IPS-18c (cell line): ENCODE data around the gene BICDL1.
"Not testable (repeated sequence)": the region's sequence is repeated elsewhere in the genome, so short reads cannot be mapped to it uniquely, and the experiment has no call there.

ENCODE experiments used
- H3K4me3 ChIP-seq: 2 replicates; pipeline ENCODE4 v1.7.0; 2013; ENCODE audit warnings: low read depth, mild to moderate bottlenecking, low read length, moderate library complexity; ENCODE audit not compliant: insufficient read depth
- H3K9me3 ChIP-seq: one replicate; pipeline ENCODE4 v1.6.1; 2013; ENCODE audit warnings: mild to moderate bottlenecking, low read length, moderate library complexity; ENCODE audit not compliant: control insufficient read depth, insufficient read depth

The BICDL1 gene

DNA sequence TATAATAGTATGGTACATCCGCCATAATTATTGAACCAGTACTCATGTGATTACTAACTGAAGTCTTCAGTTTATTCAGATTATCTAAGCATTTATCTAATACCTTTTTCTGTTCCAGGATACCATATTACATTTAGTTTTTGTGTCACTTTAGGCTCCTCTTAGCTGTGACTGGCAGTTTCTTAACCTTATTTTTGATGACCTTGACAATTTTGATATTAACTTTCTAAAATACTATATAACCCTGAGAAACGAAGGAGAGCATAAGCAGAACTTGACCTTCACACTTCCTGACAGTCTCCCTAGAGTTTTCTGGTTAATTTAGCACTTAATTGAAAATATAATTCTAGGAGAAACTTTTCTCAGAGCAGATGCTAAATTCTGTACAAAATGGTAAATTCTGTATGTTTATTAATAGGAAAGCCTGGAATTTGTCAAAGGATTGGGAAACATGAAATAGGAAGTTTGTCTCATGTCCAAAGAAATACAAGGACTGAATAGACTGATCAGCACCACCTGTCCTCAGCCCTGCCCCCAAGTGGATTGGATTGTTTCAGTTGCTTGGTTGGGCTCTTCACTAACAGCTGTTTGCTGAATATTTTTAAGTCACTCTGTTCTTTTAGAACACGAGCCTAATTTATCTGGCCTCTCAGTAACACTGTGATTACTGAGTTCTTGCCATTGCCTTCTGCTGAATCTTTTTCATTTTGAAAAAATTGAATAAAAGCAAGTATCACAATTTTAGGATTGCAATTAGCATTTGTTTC, 6.0 kb downstream of the BICDL1 start:
- H3K4me3 ChIP-seq: no peak overlapping the region
- no peaks in the 10 kb centered on the region for H3K9me3 ChIP-seq

DNA sequence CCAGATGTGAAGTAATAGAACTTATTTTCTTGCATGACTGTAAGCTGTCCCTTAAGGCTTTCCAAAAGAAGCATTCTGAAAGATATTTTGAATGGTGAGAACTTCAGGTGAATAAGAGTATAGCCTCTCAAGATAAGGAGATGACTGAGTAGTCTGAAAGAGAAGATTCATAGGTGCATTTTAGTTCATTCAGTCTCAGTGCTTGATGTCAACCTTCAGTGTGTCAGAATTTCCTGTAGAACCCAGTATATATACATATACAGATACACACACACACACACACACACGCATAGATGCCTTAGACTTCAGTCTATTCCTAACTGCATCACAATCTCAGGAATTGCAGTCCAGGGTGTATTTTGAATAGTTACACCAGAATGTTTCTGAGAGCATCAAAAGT, 7.4 kb downstream of the BICDL1 start:
- H3K4me3 ChIP-seq: no peak overlapping the region

DNA sequence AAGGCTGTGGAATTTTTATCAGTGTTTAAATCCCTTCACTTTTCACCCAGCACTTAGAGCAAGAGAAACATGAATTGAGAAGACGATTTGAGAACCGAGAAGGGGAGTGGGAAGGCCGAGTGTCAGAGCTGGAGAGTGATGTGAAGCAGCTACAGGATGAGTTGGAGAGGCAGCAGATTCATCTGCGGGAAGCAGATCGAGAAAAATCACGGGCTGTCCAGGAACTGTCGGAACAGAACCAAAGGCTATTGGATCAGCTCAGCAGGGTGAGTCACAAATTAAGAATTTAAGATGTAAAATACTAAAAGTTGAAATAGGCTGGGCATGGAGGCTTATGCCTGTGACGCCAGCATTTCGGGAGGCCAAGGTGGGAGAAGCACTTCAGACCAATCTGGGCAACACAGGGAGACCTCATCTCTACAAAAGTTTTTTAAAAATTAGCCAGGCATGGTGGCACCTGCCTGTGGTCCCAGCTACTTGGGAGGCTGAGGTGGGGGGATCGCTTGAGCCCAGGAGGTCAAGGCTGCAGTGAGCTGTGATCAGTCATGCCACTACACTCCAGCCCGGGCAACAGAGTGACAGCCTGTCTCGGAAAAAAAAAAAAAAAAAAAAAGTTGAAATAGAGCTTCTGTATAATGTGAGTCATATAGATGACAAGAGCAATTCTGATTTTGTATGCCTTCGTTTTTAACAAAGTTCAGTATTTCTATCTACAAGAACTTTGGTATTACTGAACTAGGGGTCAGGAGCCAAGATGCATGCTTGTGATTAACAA, 9.6 kb downstream of the BICDL1 start:
- no peak overlapping the region for H3K4me3 ChIP-seq
- no peaks in the 10 kb centered on the region for H3K9me3 ChIP-seq

More for the DNA sequence above, 7.4 kb downstream of the BICDL1 start:
- H3K9me3 ChIP-seq: no peaks in the 10 kb centered on the region

DNA sequence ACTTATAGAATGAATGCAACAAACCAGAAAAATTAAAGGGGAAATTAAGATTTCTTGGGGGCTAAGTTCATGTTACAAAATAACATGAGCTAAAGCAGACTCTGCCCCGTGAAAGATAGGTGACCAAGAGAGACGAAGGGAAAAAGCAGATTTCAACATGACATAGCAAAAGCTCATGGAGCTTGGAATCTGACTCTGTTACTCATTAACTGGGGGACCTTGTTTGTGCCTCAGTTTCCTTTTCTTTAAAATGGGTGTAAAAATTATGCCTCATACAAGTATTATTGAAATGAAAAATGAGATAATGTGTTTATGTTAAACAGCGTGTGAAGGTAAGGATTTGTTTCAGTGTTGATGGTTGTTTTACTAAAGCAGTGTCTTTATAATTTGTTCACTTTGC, 11.5 kb downstream of the BICDL1 start:
- H3K9me3 ChIP-seq: no peaks in the 10 kb centered on the region
- H3K4me3 ChIP-seq: no peak overlapping the region

DNA sequence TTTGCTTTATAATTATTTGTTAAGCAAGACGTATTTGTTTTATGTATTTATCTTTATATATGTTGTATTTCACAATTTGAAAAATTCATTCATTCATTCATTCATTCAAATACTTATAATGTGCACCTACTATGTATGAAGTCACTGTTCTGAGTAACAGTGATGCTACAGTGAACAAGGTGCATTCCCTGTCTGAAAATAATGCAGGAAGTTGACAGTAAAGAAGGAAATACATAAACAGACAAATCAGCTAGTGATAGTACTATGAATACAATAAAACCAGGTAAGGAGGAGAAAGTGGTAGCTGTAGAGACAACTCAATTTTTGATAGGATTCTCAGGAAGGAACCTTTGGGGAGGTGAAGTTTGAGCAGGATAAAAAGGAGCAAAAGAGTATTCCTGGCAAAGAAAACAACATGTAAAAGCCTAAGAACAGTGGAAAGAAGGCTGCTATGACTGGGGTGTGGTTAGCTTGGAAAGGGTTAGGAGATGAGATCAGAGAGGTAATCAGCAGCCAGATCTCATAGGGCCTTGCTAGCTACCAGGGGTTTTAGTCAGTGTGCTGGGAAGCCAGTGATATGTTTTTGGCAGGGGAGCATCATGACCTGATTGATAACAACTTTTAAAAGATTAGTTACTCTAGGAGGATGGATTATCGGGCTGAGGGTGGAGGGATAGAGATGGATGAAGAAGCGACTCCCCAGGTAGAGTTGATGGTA, 17.4 kb downstream of the BICDL1 start:
- no peak overlapping the region for H3K4me3 ChIP-seq
- no peaks in the 10 kb centered on the region for H3K9me3 ChIP-seq

DNA sequence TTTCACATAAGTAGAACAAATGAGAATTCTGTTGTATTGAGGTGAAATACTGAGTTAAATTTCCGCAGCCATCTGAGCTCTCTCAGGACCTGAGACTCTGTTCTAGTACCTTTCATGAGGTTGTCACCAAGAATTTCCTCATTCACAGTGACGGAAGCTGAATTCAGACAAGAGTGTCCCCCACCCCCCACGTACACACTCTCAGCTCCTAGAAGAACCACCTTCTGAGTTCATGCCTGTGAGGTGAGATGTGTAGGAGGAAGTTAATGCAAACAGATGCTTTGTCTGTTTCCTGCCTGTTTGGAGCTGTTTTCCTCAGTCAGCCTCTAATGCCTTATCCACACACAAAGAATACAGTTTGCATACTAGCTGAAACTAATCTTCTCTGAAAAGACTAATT, 18.2 kb downstream of the BICDL1 start:
- Histone ChIP-seq H3K9me3 (no peaks in the 10 kb centered on the region), H3K4me3 (no peak overlapping the region)

DNA sequence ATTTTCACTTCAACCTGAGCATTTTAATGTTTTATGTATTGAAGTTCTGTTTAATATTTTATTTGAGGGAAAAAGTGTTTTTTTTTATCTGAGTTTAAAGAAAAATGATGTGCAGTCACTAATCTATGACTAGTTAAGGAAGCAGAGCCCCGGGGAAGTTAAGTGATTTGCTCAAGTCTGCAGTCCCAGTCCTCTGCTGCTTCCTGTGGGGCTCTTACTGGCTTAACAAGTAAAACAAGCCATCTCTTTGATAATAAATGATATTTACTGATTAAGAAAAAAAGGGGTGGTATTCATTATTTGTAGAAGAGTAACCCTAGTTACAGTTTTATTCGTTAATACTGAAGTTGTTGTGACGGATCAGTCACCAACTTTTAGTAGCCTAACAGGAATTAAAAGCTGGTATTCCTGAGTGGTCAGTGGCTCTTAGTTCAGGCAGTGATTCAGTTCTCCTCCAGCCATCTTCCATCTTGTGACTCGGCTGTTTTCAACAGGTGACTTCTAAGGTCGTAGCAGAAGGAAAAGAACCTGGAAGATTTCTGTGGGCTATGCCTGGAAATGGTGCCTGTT, 21.7 kb downstream of the BICDL1 start:
- Histone ChIP-seq H3K9me3 (no peaks in the 10 kb centered on the region), H3K4me3 (no peak overlapping the region)

DNA sequence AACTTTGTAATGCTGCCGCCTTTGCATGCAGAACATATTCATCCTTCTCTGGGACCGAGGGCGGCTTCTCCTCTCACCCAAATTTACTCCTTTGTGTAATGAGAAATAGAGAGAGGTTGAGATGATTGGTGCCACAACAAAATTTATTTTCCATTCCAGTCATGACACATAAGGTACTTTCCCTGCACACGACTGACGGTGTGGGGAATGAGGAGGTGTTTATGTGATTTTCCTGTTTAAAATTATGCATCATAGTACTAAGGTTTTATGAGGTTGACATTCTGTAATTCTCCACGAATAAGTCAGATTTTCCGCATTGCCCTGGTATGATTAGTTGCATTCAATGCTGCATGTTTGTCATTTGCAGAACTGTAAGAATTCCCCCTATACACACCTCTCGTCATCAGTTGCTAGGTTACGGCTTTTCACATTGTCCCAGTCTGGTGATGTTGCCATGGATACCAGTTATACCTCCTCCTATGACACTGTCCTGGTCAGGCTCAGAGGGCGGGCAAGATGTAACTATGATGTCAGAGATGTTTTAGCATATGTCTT, 23.1 kb downstream of the BICDL1 start:
- Histone ChIP-seq H3K9me3 (no peaks in the 10 kb centered on the region), H3K4me3 (no peak overlapping the region)

DNA sequence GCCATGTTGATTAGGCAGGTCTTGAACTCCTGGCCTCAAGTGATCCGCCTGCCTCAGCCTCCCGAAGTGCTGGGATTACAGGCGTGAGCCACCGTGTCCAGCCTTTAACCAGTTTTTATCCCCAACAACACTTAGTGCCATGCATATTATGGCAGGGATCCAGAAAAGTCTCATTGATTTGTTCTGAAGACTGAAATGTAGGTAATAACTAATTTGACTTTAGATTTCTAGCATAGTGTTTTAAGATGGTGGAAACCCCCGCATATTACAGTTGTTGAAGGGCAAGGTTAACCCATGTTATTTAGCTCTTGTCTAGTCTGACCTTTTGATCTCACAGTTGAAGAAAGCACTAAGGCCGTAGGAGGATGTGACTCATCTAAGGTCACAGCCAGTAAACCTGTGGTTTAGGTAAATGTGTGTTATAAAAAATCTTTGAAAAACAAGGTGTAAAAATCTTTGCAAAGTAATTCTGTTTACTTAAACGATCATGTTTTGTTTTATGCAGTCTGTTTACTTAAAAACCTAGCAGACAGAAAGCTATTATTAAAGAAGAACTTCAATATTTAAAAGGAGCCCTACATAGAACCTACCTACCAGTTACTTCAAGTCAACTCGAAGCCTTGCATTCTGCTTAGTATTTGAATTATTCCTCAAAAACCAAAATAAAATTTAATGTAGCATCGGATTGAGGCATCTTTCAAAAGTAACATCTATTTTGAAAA, 24.8 kb downstream of the BICDL1 start:
- H3K4me3 ChIP-seq: no peak overlapping the region
- H3K9me3 ChIP-seq: no peaks in the 10 kb centered on the region

DNA sequence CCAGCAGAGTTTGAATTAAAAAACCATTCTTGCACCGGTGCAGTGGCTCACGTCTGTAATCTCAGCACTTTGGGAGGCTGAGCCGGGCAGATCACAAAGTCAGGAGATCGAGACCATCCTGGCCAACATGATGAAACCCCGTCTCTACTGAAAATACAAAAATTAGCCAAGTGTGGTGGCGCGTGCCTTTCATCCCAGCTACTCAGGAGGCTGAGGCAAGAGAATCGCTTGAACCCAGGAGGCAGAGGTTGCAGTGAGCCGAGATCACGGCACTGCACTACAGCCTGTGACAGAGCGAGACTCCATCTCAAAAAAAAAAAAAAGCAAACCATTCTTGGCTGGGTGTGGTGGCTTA, 25.3 kb downstream of the BICDL1 start:
- not testable (repeated sequence) for H3K4me3 ChIP-seq, H3K9me3 ChIP-seq

DNA sequence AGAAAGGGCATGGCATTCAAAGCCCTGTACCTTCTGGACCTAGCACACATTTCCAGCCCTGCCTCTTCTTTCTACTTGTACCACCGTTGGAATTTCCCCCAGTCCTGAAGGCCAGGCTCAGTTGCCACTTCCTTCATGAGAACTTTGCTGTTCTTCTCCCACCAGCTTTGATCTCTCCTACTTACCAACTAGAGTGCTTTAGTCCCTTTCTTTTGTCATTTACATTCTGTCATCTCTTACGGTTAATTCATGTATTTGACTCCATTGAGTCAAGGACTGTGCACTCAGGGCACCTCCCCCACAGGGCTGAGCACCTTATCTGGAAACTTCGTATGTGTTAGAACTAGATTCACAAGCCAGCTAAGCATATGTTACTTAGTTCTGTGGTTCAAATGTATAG, 26.3 kb downstream of the BICDL1 start:
- Histone ChIP-seq H3K4me3 (no peak overlapping the region), H3K9me3 (no peaks in the 10 kb centered on the region)

DNA sequence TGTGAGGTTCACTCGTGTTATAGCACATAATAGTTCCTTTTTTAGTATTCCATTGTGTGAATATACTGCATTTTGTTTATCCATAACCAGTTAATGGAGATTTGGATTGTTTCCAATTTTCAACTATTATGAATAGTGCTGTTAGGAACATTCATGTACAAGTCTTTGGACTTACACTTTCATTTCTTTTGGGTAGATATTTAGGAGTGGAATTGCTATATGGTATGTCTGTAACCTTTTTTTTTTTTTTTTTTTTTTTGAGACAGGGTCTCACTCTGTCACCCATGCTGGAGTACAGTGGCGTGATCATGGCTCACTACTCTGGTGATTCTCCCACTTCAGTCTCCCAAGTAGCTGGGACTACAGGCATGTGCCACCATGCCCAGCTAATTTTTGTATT, 27.2 kb downstream of the BICDL1 start:
- H3K9me3 ChIP-seq: not testable (repeated sequence)

DNA sequence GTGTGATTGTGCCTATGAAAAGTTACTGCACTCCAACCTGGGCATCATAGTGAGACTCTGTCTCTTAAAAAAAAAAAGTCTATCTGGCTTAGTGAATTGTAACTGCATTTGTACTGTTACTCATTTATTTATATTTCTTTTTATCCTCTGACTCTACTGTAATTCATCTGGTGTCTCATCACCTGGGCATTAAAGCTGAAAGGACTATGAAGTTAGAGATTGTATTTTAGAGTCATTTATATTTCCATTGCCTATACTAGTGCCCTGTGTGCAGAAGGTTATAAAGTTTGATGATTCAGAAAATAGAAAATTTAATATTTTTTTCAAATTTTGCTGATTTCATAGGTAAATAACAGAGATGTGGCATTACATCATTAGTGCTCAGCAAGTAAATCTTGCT, 30.2 kb downstream of the BICDL1 start:
- Histone ChIP-seq H3K4me3 (no peak overlapping the region), H3K9me3 (no peaks in the 10 kb centered on the region)

More for the DNA sequence above, 27.2 kb downstream of the BICDL1 start:
- H3K4me3 ChIP-seq: not testable (repeated sequence)

DNA sequence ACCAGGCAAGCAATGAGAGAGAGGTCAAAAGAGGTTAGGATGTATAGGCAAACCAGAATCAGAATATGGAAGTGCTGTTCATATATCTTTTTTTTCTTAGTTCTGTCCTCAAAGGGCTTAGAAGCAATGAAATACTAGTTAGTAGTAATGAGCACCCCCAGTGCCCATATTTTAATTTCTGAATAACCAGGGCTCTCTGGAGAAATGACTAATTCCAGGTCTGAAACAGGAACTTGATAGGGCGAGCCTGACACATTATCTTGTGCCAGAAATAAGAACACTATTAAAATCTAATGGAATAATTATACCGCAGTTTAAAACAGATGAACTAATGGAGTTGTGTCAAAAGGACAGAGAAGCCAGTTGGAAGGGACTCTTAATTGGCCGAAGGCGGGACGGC, 30.9 kb downstream of the BICDL1 start:
- Histone ChIP-seq H3K4me3 (no peak overlapping the region), H3K9me3 (no peaks in the 10 kb centered on the region)

DNA sequence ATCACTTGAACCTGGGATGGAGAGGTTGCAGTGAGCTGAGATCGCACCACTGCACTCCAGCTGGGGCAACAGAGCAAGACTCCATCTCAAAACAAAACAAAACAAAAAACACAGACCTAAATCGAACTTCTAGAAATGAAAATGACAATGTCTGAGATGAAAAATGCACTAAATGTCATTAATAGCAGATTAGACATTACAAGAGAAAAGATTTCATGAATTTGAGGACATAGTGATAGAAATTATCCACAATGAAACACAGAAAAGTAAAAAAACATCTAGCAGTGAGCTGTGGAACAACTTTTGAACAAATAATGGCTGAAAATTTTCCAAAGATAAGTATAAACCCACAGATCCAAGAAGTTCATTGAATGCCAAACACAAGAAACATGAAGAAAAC, 35.2 kb downstream of the BICDL1 start:
- Histone ChIP-seq H3K9me3 (no peaks in the 10 kb centered on the region), H3K4me3 (no peak overlapping the region)

DNA sequence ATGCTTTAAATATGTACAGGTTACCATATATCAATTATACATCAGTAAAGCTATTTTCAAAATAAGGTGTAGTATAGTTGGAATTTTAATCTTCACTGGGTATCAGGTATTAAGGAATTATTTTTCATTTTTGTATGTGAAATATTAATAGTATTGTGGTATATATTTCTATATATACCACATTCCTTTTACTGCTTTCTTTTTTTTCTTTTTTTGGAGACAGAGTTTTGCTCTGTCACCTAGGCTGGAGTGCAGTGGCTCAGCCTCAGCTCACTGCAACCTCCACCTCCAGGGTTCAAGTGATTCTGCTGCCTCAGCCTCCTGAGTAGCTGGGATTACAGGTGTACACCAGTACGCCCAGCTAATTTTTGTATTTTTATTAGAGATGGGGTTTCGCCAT, 36.6 kb downstream of the BICDL1 start:
- Histone ChIP-seq H3K9me3 (no peaks in the 10 kb centered on the region), H3K4me3 (no peak overlapping the region)

DNA sequence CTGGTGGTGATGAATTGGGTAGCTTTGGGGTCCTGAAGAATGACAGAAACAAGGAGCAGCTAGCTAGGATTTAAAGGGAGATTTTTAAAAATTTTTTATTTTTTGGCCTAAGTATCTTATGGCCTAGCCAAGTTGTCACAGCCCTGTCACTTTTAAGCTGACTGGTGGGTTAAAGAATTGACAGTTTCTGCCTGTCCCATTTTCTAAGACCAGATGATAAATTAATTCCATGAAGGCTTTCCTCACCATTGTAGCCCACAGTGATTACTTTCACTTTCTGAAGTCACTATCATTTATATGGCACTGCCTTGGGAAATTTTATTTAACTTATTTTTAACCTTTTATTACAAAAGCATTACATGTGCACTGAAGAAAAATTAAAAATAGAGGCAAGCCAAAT, 43.2 kb downstream of the BICDL1 start:
- Histone ChIP-seq H3K9me3 (no peaks in the 10 kb centered on the region), H3K4me3 (no peak overlapping the region)
